Thyroid gland (tissue), 4 donors: Measurements from ENCODE around the gene CDC42EP1. TPM values are rescaled to one million over a fixed set of nuclear protein-coding genes. Genes with fewer than 3 reads are reported as not detected.

Experiments
- DNase-seq, 2 donors: peaks; one replicate each; pipeline ENCODE4 v3.0.0-alpha.2; 2019
- H3K27ac ChIP-seq, 3 donors: fragments of 200-600 bp; sonication (generic); 1 replicate in 2 of 3; 2 replicates in 1 of 3; pipeline ENCODE4 v1.5.1; 2016 to 2019; ENCODE audit warnings: mild to moderate bottlenecking in 1 of 3, moderate library complexity in 1 of 3
- H3K27me3 ChIP-seq: fragments of 200-600 bp; sonication (generic); one replicate; pipeline ENCODE4 v1.5.1; 2019
- H3K36me3 ChIP-seq, 2 donors: fragments of 200-600 bp; sonication (generic); one replicate each; pipeline ENCODE4 v1.5.1; 2016 to 2019
- H3K4me1 ChIP-seq, 2 donors: fragments of 200-600 bp; sonication (generic); one replicate each; pipeline ENCODE4 v1.5.1; 2017 to 2019
- H3K4me3 ChIP-seq, 3 donors: fragments of 200-600 bp; sonication (generic); replicated peaks in 1 of 3; 1 replicate in 2 of 3; 2 replicates in 1 of 3; pipeline ENCODE4 v1.5.1; 2016; ENCODE audit warnings: mild to moderate bottlenecking in 1 of 3
- H3K9me3 ChIP-seq: fragments of 200-600 bp; sonication (generic); one replicate; pipeline ENCODE4 v1.5.1; 2017
- POLR2A ChIP-seq, 2 donors: fragments of 450-650 bp; IDR thresholded peaks; one replicate each; pipeline ENCODE4 v1.6.1; 2017; ENCODE audit warnings: antibody characterized with exemption in 2 of 2, mild to moderate bottlenecking in 2 of 2, moderate library complexity in 1 of 2
- WGBS, 2 donors: methylation state at CpG; one replicate each; pipeline ENCODE4 v1.1.5; 2017; 5-methylcytosine and 5-hydroxymethylcytosine counted together
- intact Hi-C: fragments of 100-400 bp; cut with DNase I; formaldehyde crosslinking; loops from one replicate; pipeline ENCODE4 v1.15.1; 2023
- total RNA-seq, 4 donors: library from RNA; depleted of rRNA; stranded (reverse); fragments of >200 nt; gene quantifications; one replicate each; pipeline ENCODE4 v1.2.3, GENCODE V29; 2016
- TF ChIP-seq, protein P1 (sequence below), 6 experiments: fragments of 200-600 bp in 3 of 6; fragments of 450-650 bp in 3 of 6; sonication (generic) in 3 of 6; IDR thresholded peaks; one replicate each; pipeline ENCODE4 v1.5.1; 2016 to 2019; ENCODE audit warnings: antibody characterized with exemption in 6 of 6, mild to moderate bottlenecking in 2 of 6, inconsistent platforms in 1 of 6, moderate library complexity in 1 of 6

The CDC42EP1 gene
- total RNA-seq, 4 donors from 2014 or later: 15.7 to 23.3 (median 18.3) TPM

DNA sequence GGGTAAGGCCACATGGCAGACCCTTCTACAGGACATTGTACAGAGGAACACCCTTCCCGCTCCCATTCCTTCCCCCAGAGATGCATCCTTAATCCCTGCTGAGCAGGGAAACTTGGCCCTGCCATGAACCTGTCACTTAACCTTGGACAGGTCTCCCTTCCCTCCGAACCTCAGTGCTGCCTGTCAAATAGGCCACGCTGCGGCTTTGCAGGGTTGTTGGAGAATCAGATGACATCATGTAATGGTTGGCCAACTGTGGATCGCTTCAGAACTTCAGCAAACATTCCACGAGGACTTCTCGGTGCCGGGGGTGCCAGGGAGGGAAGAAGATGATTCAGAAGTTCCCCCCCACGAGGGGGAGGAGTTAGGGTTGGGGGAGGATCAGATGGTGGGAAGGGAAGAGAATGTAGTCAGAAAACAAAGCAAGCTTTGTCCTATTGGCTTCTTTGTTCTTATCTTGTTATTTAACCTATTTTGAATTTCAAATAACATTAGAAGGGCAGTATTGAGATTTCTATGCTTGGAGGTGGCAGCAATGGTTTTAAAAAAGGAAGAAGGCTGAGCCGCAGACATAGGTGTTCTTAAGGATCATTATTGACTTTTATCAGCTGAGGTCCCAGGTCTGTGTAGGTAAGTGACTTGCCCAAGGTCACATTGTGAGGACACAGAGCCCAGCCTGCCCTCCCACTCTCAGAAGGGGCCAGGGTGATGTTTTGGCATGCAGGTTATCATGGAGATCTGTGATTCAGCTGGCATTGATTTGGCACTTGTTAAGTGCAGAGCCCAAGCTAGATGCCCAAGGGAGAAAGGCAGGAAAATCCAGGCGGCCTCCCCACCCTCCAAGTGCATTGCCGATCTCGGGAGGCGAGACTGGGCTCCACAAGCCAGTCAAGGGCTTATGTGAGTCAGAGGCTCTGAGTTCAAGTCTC is 3.1 kb downstream of the CDC42EP1 start:
- Histone ChIP-seq H3K4me3 (no peak overlapping the region), H3K27me3 (no peaks in the 10 kb centered on the region), H3K36me3 (peaks cover 8% of the 10 kb centered on the region in 2 donors), H3K27ac (peak overlapping the region; percentile 55 to 99 (median 98)), H3K9me3 (no peaks in the 10 kb centered on the region), H3K4me1 (peaks cover 28 to 65% of the 10 kb centered on the region in 2 donors)
- intact Hi-C loops: no loop called here
- 52 to 60% methylated on average over 14 of the region's 14 CpGs for WGBS, 2 donors
- TF ChIP-seq, protein P1, sequence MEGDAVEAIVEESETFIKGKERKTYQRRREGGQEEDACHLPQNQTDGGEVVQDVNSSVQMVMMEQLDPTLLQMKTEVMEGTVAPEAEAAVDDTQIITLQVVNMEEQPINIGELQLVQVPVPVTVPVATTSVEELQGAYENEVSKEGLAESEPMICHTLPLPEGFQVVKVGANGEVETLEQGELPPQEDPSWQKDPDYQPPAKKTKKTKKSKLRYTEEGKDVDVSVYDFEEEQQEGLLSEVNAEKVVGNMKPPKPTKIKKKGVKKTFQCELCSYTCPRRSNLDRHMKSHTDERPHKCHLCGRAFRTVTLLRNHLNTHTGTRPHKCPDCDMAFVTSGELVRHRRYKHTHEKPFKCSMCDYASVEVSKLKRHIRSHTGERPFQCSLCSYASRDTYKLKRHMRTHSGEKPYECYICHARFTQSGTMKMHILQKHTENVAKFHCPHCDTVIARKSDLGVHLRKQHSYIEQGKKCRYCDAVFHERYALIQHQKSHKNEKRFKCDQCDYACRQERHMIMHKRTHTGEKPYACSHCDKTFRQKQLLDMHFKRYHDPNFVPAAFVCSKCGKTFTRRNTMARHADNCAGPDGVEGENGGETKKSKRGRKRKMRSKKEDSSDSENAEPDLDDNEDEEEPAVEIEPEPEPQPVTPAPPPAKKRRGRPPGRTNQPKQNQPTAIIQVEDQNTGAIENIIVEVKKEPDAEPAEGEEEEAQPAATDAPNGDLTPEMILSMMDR (IDR thresholded peaks at IDR 0.05): no peak
- no peak for TF ChIP-seq POLR2A (IDR thresholded peaks at IDR 0.05)
- DNase-seq: peak; percentile 59 to 69

DNA sequence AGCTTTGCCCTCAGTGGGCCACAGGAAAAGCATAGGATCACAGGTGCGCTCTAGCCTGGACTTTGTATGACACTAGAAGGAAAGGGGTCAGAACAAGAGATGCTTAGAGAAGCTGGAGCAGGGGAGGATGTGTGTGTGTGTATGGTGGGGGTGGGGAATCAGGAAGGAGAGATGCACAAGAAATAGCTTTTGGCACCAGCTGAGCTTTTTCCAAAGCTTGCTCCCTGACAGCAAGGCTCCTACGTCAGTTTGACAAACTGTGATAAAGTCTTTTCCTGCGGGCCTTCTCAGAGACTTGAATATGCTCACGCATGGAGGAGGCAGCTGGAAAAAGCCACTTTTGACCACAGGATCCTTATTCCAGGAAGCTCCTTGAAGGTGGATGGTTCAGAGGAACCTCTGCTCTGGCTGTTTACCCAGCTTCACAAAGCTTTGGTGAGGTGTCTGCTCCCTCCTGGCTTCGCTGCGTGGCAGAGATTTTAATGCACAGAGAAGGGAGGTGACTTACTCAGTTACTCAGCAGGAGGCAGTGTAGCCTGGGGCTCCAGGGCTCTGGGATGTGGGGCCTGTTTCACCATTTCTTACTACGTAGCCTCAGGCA is 3.9 kb downstream of the CDC42EP1 start:
- H3K4me3 ChIP-seq: no peak overlapping the region
- H3K27ac ChIP-seq: peak overlapping the region; percentile 55 to 99 (median 98)
- TF ChIP-seq, protein P1 (IDR thresholded peaks at IDR 0.05): no peak
- no peak for TF ChIP-seq POLR2A (IDR thresholded peaks at IDR 0.05)
- H3K36me3 ChIP-seq: peaks cover 8 to 10% of the 10 kb centered on the region in 2 donors
- 71 to 81% methylated on average over 7 of the region's 7 CpGs for WGBS, 2 donors
- H3K4me1 ChIP-seq: peaks cover 28 to 65% of the 10 kb centered on the region in 2 donors
- H3K27me3 ChIP-seq: no peaks in the 10 kb centered on the region
- DNase-seq: no peak
- intact Hi-C loops: no loop called here
- H3K9me3 ChIP-seq: no peaks in the 10 kb centered on the region

DNA sequence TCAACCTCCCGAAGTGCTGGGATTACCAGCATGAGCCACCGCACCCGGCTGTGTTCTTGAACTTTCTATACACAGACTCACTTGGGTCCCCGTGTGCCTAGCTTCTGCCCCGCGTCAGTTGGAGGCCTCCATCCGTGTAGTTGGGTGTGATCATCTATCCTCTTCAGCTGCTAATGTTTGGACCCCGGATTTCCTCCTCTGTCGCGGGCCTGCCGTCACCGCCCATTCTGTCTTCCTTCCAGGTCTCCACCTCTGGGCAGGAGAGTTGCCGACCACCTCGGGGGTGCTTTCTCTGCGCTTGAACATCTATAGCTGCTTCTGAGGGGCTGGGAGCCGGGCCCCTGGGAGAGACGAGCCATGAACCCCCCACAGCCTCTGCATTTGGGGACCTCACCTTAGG is 5.5 kb downstream of the CDC42EP1 start:
- peak overlapping the region in 1 of 3 donors; percentile 9 for H3K27ac ChIP-seq
- peaks cover 8 to 10% of the 10 kb centered on the region in 2 donors for H3K36me3 ChIP-seq
- H3K27me3 ChIP-seq: no peaks in the 10 kb centered on the region
- H3K4me3 ChIP-seq: no peak overlapping the region
- TF ChIP-seq POLR2A (IDR thresholded peaks at IDR 0.05): no peak
- TF ChIP-seq, protein P1 (IDR thresholded peaks at IDR 0.05): no peak
- intact Hi-C loops: loop anchor here (2.0 kb wide), 1 partner anchor 25 kb away; no protein-coding TSS in a partner anchor
- WGBS, 2 donors: 71 to 73% methylated on average over 17 of the region's 17 CpGs
- H3K9me3 ChIP-seq: no peaks in the 10 kb centered on the region
- H3K4me1 ChIP-seq: peaks cover 28 to 62% of the 10 kb centered on the region in 2 donors
- DNase-seq: no peak

DNA sequence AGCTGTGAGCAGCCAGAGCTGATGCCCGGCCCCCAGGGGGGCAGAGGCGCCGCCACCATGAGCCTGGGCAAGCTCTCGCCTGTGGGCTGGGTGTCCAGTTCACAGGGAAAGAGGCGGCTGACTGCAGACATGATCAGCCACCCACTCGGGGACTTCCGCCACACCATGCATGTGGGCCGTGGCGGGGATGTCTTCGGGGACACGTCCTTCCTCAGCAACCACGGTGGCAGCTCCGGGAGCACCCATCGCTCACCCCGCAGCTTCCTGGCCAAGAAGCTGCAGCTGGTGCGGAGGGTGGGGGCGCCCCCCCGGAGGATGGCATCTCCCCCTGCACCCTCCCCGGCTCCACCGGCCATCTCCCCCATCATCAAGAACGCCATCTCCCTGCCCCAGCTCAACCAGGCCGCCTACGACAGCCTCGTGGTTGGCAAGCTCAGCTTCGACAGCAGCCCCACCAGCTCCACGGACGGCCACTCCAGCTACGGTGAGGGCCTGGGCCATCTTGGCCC is 6.1 kb downstream of the CDC42EP1 start:
- 81 to 91% methylated on average over 6 to 23 of the region's 28 CpGs for WGBS, 2 donors
- intact Hi-C loops: loop anchor here (2.0 kb wide), 1 partner anchor 26 kb away; no protein-coding TSS in a partner anchor
- Histone ChIP-seq H3K9me3 (no peaks in the 10 kb centered on the region), H3K27ac (peak overlapping the region in 1 of 3 donors; percentile 23), H3K4me3 (no peak overlapping the region), H3K36me3 (peaks cover 8 to 10% of the 10 kb centered on the region in 2 donors), H3K4me1 (peaks cover 28 to 62% of the 10 kb centered on the region in 2 donors), H3K27me3 (no peaks in the 10 kb centered on the region)
- no peak for DNase-seq
- TF ChIP-seq, protein P1 (IDR thresholded peaks at IDR 0.05): no peak
- no peak for TF ChIP-seq POLR2A (IDR thresholded peaks at IDR 0.05)
